Heart left ventricle (tissue), 16 donors: ENCODE data around the gene GALNT18. TPM values are rescaled to one million over a fixed set of nuclear protein-coding genes. Genes with fewer than 3 reads are reported as not detected.

Source experiments
- ATAC-seq, 4 donors: fragments of 200-7000 bp; cut with Tn5 transposase; one replicate each; pipeline ENCODE4 v1.9.1; 2020 to 2022; ENCODE audit warnings: moderate library complexity in 4 of 4, mild to moderate bottlenecking in 3 of 4, moderate number of reproducible peaks in 1 of 4
- DNase-seq, 5 donors: peaks; one replicate each; pipeline ENCODE4 v3.0.0-alpha.2; 2020
- H3K27ac ChIP-seq, 12 donors: fragments of 200-600 bp; sonication (generic) in 4 of 12; one replicate each; pipeline versions ENCODE4 v1.5.0 to v1.8.0; 2016 to 2022; ENCODE audit warnings: mild to moderate bottlenecking in 2 of 12
- H3K27me3 ChIP-seq, 9 donors: fragments of 200-600 bp; sonication (generic) in 2 of 9; one replicate each; pipeline versions ENCODE4 v1.5.1 to v1.8.0; 2016 to 2022; ENCODE audit warnings: mild to moderate bottlenecking in 3 of 9
- H3K36me3 ChIP-seq, 9 donors: fragments of 200-600 bp; sonication (generic) in 2 of 9; one replicate each; pipeline versions ENCODE4 v1.5.0 to v1.8.0; 2018 to 2022; ENCODE audit warnings: mild to moderate bottlenecking in 2 of 9
- H3K4me1 ChIP-seq, 12 donors: fragments of 200-600 bp; sonication (generic) in 4 of 12; one replicate each; pipeline versions ENCODE4 v1.5.0 to v1.8.0; 2016 to 2022; ENCODE audit warnings: mild to moderate bottlenecking in 3 of 12
- H3K4me3 ChIP-seq, 12 donors: fragments of 200-600 bp; sonication (generic) in 4 of 12; one replicate each; pipeline versions ENCODE4 v1.5.0 to v1.8.0; 2017 to 2022; ENCODE audit warnings: mild to moderate bottlenecking in 9 of 12, moderate library complexity in 4 of 12
- H3K9me3 ChIP-seq, 12 donors: fragments of 200-600 bp; sonication (generic) in 4 of 12; one replicate each; pipeline versions ENCODE4 v1.5.0 to v1.8.0; 2016 to 2022; ENCODE audit warnings: mild to moderate bottlenecking in 1 of 12
- CTCF ChIP-seq, 12 donors: fragments of 200-600 bp; sonication (generic) in 4 of 12; IDR thresholded peaks; one replicate each; pipeline versions ENCODE4 v1.5.0 to v1.8.0; 2018 to 2022; ENCODE audit warnings: antibody characterized with exemption in 12 of 12, mild to moderate bottlenecking in 5 of 12
- POLR2A ChIP-seq, 2 donors: fragments of 450-650 bp; IDR thresholded peaks; one replicate each; pipeline ENCODE4 v1.6.1; 2017; ENCODE audit warnings: antibody characterized with exemption in 2 of 2, mild to moderate bottlenecking in 2 of 2, moderate library complexity in 2 of 2
- WGBS, 4 donors: extraction: QIAGEN DNeasy Blood & Tissue Kit in 2 of 4; methylation state at CpG; one replicate each; pipeline versions ENCODE4 v1.1.5 to v1.1.7; 2013 to 2018; 5-methylcytosine and 5-hydroxymethylcytosine counted together
- intact Hi-C, 10 donors: fragments of 100-400 bp; cut with DNase I; formaldehyde crosslinking; loops; one replicate each; pipeline versions ENCODE4 v1.11.1 to v1.14.2; 2022
- polyA plus RNA-seq, 2 donors: library from polyadenylated mRNA; stranded (reverse); fragments of 200-250 nt; gene quantifications; one replicate each; pipeline ENCODE4 v1.2.3, GENCODE V29; 2013
- total RNA-seq, 9 donors: library from RNA; depleted of rRNA in 2 of 9; stranded (reverse); fragments of >200 nt in 2 of 9; fragmentation: NEBNext Ultra II Directional in 3 of 9; extraction: Animal tissue kit (Norgen Biotek cat#: 25700) in 3 of 9; gene quantifications; one replicate each; pipeline versions ENCODE4 v1.1.0 to v1.2.4, GENCODE V29; 2016 to 2023
- donor health status: ischemic (EF 13 %, LVEDD 7.1; RV severe dilation, severe dysfunction).
- donor health status: healthy with polysubstance abuse.
- donor health status: DM: no; HTN: yes; CAD: no.
- donor health status: DM: no; HTN: no; CAD: no.
- donor health status: ischemic (EF 25% LVEDD 6.9; RV normal size, moderate dysfunction).
- donor health status: ischemic (EF 25% LVEDD 5.7; RV mildly dilated, moderate dysfunction).
- donor health status: healthy.
- donor health status: DM: yes; HTN: yes; CAD: no.
- donor health status: ischemic (EF 35%, LVEDD 5.7; RV mildly dilated, moderate dysfunction).
- donor health status: nonischemic (EF 11% LVEDD 7.7; RV severe dilation, severe dysfunction).
- donor health status: DM: yes; HTN: yes; CAD: no.
- donor health status: PGD.
- donor health status: ischemic (EF 29% LVEDD 5.4; RV normal size, mild dysfunction).
- donor health status: nonischemic (EF 23%, LVEDD 6.1; RV moderate dilation, normal function).

Gene GALNT18
- total and polyA plus RNA-seq, 11 donors: 9.0 to 31.8 (median 17.3) TPM

- no peak for DNase-seq
- intact Hi-C loops: no loop called here
- Histone ChIP-seq H3K27me3 (no peaks in the 10 kb centered on the region), H3K9me3 (no peaks in the 10 kb centered on the region), H3K36me3 (no peaks in the 10 kb centered on the region), H3K27ac (no peak overlapping the region), H3K4me1 (no peaks in the 10 kb centered on the region), H3K4me3 (no peak overlapping the region)
- TF ChIP-seq CTCF (IDR thresholded peaks at IDR 0.05): no peak
- TF ChIP-seq POLR2A (IDR thresholded peaks at IDR 0.05): no peak
- no peak for ATAC-seq
- WGBS, 4 donors: 62 to 75% (median 67%) methylated on average over 3 to 4 of the region's 4 CpGs
These were observed 368.3 kb downstream of the GALNT18 start for GRCh38 chr11:11253497-11253896.

GRCh38 chr11:11252403-11252802 is 369.4 kb downstream of the GALNT18 start:
- DNase-seq (no peak), ATAC-seq (no peak)
- Histone ChIP-seq H3K27ac (no peak overlapping the region), H3K4me3 (no peak overlapping the region), H3K4me1 (no peaks in the 10 kb centered on the region), H3K9me3 (no peaks in the 10 kb centered on the region), H3K36me3 (no peaks in the 10 kb centered on the region), H3K27me3 (no peaks in the 10 kb centered on the region)
- intact Hi-C loops: no loop called here
- TF ChIP-seq POLR2A (IDR thresholded peaks at IDR 0.05) (no peak), CTCF (IDR thresholded peaks at IDR 0.05) (no peak)
- WGBS, 4 donors: 89 to 92% (median 90%) methylated on average over 3 to 6 of the region's 6 CpGs

GRCh38 chr11:11251394-11251970 is 370.3 kb downstream of the GALNT18 start:
- H3K27me3 ChIP-seq: no peaks in the 10 kb centered on the region
- intact Hi-C loops: no loop called here
- no peaks in the 10 kb centered on the region for H3K36me3 ChIP-seq
- no peak overlapping the region for H3K27ac ChIP-seq
- TF ChIP-seq POLR2A (IDR thresholded peaks at IDR 0.05) (no peak), CTCF (IDR thresholded peaks at IDR 0.05) (no peak)
- no peak overlapping the region for H3K4me3 ChIP-seq
- ATAC-seq (no peak), DNase-seq (no peak)
- WGBS, 4 donors: 85 to 89% (median 87%) methylated on average over 4 of the region's 4 CpGs
- no peaks in the 10 kb centered on the region for H3K9me3 ChIP-seq
- no peaks in the 10 kb centered on the region for H3K4me1 ChIP-seq

- no peak for DNase-seq
- WGBS, 4 donors: 58 to 80% (median 69%) methylated on average over 2 of the region's 2 CpGs
- ATAC-seq: no peak
- Histone ChIP-seq H3K9me3 (no peaks in the 10 kb centered on the region), H3K36me3 (no peaks in the 10 kb centered on the region), H3K4me3 (no peak overlapping the region), H3K27ac (no peak overlapping the region), H3K27me3 (no peaks in the 10 kb centered on the region), H3K4me1 (peaks cover 0 to 3% (median 0%) of the 10 kb centered on the region in 12 donors)
- no peak for TF ChIP-seq CTCF (IDR thresholded peaks at IDR 0.05)
- TF ChIP-seq POLR2A (IDR thresholded peaks at IDR 0.05): no peak
- intact Hi-C loops: no loop called here
These were observed 371.3 kb downstream of the GALNT18 start for GRCh38 chr11:11250470-11250869.
